Ammon's horn (tissue), 1 donor: ENCODE results near the gene DAAM1.
A peak's percentile ranks its signal among the peaks of the same experiment; 100 is the strongest.

Experiments
- DNase-seq: peaks from one replicate; pipeline ENCODE4 v3.0.0-alpha.2; 2016; ENCODE audit warnings: low spot score

The DAAM1 gene

DNA sequence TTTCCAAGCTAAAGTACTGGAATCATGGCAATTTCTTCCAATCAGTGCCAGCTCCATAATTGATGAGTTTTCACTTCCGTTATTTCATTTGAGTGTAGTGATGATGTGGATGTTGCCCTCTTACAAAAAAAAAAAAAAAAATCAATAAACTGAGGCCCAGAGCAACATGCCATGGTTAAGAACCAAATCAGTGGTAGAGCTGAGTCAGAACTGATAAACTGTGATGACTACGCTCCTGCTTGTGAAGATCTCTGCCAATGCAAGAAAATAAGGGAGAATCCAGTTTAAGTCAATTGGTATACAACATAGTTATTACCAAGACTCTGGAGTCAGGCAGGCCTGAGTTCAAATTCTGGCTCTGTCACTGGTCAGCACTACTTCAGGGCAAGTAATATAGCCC is 174.0 kb downstream of the DAAM1 start:
- DNase-seq, result no peak

DNA sequence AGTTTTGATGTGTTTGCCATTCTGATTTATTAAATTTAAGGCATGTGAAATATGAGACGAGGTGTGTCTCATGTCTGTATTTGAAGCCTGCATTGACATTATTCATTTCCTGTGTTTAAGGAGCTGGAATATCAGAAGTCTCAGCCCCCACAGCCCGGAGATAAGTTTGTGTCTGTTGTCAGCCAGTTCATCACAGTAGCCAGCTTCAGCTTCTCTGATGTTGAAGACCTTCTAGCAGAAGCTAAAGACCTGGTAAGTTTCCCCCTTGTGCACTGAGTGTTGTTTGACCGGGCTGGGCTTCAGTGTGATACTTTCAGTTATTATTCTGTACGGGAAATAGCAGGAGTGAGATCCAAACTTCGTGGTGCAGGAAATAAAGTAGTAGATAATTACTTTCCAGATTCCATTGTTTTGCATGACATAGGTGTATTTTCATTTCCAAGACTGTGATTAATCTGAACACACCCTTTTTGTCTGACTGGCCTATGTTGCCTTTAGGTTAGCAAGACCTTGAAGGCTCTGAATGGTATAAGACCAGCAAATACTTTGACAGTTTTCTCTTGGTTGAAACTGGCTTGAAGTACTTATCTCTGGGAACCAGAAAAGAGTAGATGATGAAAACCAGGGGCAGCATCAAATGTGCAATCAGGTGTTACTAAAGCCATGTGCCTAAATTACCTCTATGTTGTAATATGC is 175.2 kb downstream of the DAAM1 start:
- no peak for DNase-seq

DNA sequence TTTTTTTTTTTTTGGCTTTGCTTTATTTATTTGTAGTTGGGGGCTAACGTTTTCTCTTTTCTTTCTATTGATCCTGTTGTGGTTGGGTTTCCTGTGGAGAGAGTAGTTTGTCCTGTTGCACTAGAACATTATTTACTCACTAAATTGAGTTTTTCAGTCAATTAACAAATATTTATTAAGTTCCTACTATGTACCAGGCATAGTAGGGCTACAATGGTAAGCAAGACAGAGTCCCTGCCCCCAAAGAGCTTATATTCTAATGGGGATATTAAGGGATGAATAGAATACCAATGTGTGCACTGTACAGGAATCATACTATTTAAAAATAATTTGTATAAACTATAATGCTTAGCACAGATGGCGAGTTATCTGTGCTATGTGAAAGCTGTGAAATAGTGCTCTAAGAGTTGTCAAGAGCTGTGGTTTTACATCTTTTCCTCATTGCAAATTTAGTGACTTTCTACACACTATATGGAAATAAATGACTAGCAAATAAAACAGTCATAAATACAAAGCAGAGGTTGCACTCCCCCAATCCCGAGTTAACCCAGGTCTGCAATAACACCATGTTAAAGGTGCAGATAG is 181.8 kb downstream of the DAAM1 start:
- no peak for DNase-seq

DNA sequence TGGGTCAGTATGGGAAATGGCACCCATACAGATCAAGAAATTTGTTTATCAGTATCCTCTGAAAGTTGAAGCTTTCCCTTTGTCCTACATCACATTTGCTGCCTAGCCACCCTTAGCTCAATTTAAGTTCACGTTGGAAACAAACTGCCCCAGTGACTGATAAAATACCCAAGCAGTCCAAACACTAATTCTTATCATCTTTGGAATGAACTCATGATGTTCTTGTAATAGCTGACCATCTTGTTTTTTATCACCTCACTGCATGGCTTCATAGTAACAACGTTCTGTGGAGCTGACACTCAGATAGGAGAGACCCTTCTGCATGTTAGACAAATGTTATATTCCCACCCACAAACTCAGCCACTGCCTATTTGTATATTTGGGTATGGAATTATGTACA is 183.3 kb downstream of the DAAM1 start:
- no peak for DNase-seq

DNA sequence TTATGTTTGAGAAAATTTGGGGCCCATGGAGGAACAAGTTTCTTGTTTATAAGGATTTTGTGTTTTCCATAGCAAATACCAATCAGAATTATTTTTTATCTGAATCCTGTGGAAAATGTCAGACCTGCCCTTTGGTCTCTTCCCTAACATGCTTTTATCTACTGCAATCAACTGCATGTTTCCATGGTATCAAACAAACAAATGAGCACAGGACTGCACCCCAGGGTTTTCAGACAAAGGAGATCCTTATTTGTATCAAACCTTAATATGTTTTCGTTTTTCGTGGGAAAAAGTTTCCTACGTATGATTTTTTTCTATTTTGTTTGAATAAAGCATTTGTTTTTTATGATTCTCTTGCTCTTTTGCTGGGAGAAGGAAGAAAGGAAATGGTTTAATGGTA is 185.6 kb downstream of the DAAM1 start:
- no peak for DNase-seq

DNA sequence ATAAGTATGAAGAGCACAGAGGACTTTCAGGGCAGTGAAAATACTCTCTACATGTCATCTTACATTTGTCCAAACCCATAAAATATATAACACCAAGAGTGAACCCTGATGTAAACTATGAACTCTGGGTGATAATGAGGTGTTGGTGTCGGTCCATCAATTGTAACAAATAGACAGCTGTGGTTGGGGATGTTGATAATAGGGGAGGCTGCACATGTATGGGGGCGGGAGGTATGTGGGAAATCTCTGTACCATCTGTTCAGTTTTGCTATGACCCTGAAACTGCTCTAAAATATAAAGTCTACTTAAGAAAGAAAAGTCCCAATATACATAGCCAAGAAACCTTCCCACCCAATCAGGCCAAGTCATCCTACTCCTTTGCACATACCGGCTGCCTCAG is 188.2 kb downstream of the DAAM1 start:
- DNase-seq, result no peak

DNA sequence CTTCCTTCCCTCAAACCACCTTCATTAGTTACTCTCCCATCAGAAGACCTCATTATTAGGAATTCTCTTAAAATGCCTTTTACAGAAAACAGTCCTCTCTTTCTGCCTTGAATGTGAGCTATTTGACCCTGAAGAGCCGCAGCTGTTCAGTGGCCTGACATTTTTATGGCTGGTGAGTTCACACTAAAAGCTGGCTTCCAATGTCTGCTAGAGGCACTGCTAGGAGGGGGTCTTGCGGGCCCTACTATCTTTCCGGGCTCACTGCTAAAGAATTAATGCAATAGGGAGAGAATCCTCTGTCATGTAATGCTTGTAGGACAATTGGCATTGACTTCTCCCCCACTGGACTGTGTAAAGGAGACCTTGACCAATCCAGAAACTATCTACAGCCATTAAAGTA is 189.0 kb downstream of the DAAM1 start:
- no peak for DNase-seq

DNA sequence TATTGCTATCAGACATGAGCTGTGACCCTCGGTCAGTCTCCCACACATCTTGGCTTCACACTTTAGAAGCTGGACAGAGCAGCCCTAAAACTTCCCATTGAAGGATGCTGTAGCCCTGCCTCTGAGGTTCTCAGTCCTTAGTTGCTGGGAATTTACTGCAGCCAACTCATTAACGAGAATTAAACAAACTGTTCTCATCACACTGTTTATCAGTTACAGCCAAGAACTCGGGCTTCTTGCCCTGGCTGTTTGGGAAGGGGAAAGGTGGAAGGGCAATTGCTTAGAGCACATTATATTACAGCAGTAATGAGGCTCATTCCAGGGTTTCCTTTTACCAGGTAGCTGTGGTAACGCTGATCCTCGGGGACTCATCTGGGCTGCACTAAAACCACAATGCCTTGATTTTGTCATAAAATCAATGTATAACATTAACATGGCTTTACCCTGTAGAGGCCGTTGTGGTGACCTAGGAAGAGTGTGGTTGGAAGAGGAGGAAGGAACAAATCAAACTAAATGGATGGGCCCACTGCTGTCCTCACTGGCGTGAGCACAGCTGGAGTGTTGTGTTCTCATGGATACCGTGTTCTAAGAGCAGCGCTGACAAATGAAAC is 189.6 kb downstream of the DAAM1 start:
- DNase-seq, result peak; percentile 12

DNA sequence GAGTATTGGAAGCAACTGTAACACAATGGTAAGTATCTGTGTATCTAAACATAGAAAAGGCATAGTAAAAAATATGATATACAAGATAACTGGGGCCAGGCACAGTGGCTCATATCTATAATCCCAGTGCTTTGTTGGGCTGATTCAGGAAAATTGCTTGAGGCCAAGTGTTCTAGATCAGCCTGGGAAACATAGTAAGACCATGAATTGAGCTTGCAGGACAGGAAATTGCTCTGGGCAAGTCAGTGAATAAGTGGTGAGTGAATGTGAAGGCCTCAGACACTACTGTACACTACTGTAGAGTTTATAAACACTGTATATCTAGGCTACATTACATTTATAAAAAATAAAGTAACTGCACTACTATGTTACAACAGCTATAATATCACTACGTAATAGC is 201.5 kb downstream of the DAAM1 start:
- DNase-seq, result no peak

DNA sequence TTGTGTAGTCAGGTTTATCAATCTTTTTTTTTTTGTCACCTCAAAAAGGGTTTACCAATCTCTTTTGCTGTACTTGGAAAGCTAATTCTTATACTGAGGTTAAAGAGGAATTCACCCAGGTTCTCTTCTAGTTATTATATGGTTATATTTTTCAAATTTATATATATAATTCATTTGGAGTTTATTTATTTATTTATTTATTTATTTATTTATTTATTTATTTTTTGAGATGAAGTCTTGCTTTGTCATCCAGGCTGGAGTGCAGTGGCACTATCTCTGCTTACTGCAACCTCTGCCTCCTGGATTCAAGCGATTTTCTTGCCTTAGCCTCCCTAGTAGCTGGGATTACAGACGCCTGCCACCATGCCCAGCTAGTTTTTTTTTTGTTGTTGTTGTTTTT is 202.9 kb downstream of the DAAM1 start:
- no peak for DNase-seq

DNA sequence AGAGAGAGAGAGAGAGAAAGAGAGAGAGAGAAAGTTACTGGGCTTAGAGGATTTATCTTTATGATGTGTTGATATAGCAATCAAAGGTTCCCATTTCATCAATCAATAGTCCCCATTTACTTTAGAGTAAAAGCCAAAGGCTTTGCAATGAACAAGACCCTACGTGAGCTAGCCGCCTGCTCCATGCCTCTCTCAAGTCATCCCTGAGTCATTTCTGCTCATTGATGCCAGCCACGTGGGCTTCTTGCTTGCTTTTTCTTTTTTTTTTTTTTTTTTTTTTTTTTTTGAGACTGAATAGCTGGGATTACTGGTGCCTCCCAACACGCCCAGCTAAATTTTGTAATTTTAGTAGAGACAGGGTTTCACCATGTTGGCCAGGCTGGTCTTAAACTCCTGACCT is 205.8 kb downstream of the DAAM1 start:
- no peak for DNase-seq

DNA sequence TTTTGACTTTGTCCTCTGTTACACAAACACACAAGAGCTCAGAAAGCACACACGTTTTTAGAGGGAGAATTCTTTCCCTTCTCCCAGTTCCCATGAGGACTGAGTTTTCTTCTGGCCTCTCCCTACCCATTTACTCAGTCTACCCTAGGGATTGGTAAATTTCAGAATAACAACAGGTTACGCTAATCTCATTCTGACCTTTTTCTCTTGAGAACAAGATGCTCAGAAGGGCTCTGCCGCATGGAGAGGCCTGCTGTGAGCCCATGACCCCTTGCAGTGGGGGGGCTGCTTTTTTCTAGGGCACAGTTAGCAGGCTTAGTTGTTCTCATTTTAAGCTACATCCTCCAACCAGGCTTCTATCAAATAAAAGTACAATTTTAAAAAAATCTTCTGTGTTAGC is 207.2 kb downstream of the DAAM1 start:
- DNase-seq, result no peak

DNA sequence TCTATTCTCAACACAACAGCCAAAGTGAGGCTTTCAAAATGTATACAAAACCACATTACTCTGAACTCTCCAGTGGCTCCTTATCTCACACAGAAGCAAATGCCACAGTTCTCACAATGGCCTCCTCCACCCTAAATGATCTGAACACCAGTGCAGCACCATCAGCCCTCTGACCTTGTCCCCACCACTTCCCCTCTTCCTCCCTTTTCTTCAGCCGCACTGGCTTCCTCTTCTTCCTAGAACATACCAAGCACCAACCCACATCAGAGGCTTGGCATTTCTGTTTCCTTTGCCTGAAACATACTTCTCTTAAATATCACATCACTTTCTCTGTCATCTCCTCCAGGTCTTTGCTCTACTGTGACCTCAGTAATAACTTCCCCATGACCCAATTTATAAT is 210.4 kb downstream of the DAAM1 start:
- DNase-seq, result peak; percentile 17

DNA sequence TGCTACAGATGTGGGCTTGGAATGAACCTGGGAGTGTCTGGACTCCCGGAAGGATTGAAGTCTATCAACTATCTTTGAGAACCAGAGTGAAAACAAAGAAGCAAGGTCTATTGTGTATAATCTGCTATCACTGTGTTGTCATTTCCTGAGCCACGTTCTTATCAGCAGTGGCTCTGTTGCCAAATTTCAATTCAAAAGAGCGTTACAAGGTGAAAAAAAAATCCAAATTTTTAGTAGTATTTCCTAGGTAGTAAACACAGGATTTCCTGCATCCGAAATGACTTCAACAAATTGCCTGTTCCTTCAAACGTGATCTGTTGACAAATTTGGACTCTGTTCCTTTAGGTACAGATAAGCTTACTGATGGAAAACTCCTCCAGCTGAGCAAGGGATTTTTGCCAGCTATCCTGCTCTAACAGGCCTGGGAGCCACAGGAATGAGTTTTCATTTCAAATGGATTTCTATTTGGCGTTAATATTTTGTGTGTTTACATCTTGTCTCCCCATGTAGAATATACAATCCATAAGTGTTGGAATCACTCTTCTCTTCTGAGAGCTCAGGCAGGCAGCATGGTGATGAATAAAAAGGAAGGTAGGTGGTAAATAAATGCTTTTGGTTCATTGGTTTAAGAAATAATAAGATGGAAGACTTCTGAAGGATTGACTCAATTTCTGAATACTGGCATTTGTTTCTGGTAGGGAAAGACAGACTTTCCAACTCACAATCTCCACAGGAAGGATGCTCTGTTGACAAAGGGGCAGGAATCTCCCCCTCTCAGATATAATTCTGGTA is 218.2 kb downstream of the DAAM1 start:
- no peak for DNase-seq

DNA sequence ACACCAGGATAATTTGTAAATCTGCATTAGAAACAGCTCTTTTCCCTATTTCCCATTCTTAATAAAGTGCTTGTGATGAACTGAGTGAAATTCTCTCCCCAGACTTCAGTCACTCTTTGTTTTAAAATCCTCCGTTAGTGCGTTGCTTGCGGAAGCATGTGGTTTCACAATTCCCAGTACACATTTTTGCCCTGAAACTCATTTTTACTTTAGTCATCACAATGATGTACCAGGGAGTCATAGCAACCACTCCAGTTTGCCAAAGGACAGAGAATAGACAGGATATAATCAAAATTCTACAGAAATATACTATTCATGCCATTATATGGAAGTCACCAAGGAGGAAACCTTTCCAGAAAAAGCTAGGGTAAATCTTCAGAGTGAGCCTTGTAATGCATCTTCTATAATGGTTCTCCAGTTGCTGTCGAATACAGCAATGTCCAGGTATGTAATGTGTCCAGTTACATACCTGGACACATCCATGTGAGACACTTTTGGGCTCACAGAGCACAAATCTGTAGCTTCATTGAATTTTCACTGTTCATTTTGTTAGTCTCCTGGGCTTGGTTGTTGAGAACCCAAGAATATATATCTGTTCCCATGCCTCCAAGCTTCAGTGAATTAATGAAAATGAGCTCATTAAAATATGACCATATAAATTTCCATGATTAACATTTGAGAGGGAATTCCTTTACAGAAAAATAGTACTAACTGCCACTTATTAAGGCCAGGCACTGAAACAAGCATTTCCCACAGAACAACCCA is 219.0 kb downstream of the DAAM1 start:
- DNase-seq, result no peak

DNA sequence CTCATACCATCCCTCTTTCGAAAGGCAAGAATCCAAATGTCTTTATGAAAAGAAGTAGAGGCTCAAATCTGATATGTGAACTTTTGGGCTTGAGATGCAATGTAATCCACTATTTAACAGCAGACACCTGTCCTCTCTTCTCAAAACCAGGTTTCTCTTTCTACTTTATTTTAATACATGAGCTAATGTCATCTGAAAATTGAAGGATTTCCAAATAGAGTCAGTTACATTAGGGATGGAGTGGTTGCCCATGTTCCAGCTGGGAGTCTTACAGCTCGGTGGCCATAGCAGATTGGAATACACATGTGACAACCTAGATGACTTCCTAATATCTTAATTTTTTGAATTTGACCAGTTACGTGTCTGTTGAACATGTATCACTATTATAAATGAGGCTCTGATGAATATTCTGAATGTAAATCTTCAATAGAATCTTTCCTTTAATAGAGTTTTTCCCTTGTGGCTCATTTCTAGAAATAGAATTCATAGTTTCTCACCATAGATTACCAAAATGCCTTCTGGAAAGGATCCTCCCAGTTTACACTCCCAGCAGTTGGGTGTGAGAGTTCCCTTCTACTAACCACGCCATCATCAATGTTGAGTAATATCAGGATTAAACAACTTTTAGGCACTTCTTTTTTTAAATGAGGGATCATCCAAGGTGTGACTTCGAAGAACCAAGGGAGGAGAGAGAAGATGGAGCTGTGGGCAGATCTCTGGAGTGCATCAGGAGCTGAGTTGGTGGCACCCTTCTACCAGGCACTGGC is 227.6 kb downstream of the DAAM1 start:
- no peak for DNase-seq

DNA sequence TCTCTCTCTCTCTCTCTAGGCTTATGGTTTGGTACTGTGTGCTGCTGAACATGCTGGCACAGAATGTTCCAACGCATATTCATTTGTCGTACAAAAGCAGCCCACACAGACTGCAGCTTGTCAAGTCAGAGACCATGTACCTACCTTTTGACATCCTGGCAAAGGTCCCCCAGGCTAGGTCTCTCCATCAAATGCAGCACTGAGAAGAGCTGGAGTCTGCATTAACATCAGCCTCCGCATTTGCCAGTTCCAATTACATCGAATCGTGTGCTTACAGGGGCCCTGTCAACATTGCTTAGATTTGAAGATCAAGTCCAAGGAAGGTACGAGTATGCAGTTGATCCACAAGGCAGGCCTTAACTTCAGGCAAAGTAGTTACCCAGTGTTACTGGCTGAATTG is 228.8 kb downstream of the DAAM1 start:
- no peak for DNase-seq

DNA sequence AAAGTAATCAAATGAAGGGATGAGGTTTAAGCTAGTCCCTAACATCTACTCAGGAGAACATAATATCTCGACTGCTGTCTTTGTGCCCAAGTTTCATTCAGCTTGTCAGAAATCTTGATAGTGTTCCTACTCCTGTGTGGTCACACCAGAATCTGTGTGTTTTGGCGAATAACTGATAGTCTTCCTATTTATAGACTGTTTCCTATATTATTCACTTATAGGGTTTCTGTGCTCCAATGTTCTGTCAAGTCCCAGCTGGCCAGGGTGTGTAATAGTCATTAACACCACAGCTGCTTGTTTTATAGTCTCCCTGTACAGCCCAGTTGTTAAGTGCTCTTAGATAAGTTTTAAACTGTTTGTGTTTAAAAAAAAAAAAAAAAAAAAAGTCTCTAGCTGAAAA is 230.8 kb downstream of the DAAM1 start:
- DNase-seq, result no peak
